Ecto neural progenitor cell (in vitro differentiated cells): ENCODE data around the gene HHATL.

Source experiments
- DNase-seq: peaks from one replicate; pipeline ENCODE4 v3.0.0-alpha.2; 2018; ENCODE audit warnings: low spot score

The HHATL gene

GRCh38 chr3:42698216-42698910 is 4.2 kb downstream of the HHATL start:
- peak; percentile 30 for DNase-seq

GRCh38 chr3:42697289-42698051 is 5.1 kb downstream of the HHATL start:
- peak; percentile 21 for DNase-seq

GRCh38 chr3:42696356-42697288 is 6.0 kb downstream of the HHATL start:
- peak; percentile 21 for DNase-seq

- no peak for DNase-seq
Measured at GRCh38 chr3:42694366-42694765, 8.2 kb downstream of the HHATL start.

- DNase-seq, result no peak
Measured at GRCh38 chr3:42693530-42693930, 9.1 kb downstream of the HHATL start.

GRCh38 chr3:42692667-42693529 is 9.7 kb downstream of the HHATL start:
- no peak for DNase-seq

GRCh38 chr3:42691816-42692666 is 10.6 kb downstream of the HHATL start:
- DNase-seq, result no peak

- DNase-seq, result no peak
Measured at GRCh38 chr3:42690766-42691680, 11.6 kb downstream of the HHATL start.

GRCh38 chr3:42690191-42690590 is 12.4 kb downstream of the HHATL start:
- no peak for DNase-seq

- no peak for DNase-seq
Measured at GRCh38 chr3:42689421-42690014, 13.1 kb downstream of the HHATL start.

- no peak for DNase-seq
Measured at GRCh38 chr3:42688487-42689420, 13.8 kb downstream of the HHATL start.

GRCh38 chr3:42688016-42688415 is 14.6 kb downstream of the HHATL start:
- DNase-seq, result no peak

GRCh38 chr3:42686832-42687650 is 15.6 kb downstream of the HHATL start:
- DNase-seq, result no peak

- no peak for DNase-seq
Measured at GRCh38 chr3:42685891-42686820, 16.4 kb downstream of the HHATL start.

GRCh38 chr3:42685363-42685881 is 17.2 kb downstream of the HHATL start, which contains the start of gene KLHL40:
Gene KLHL40, plus strand, starts transcription at chr3:42685537. Its CDS starts 82 bp downstream, at chr3:42685619.
- DNase-seq, result no peak
